SKM-1 (cell line): ENCODE measurements around the gene APOA5.

Experiments used
- DNase-seq: peaks from one replicate; lab custom pipeline; 2025; ENCODE audit not compliant: unreplicated experiment; lab: John Stamatoyannopoulos, UW

The APOA5 gene

GRCh38 chr11:116828632-116829524, 37.2 kb upstream of the APOA5 start:
- DNase-seq = no peak

GRCh38 chr11:116827461-116827860, 35.8 kb upstream of the APOA5 start:
- DNase-seq = no peak

- DNase-seq = no peak
Observed at GRCh38 chr11:116826751-116827431, 35.2 kb upstream of the APOA5 start.

GRCh38 chr11:116825854-116826750, 34.4 kb upstream of the APOA5 start:
- DNase-seq = no peak

- no peak for DNase-seq
Observed at GRCh38 chr11:116825434-116825833, 33.8 kb upstream of the APOA5 start.

- no peak for DNase-seq
Observed at GRCh38 chr11:116823031-116823843, 31.6 kb upstream of the APOA5 start, which contains the start of gene APOA4. Gene APOA4 (minus strand): TSS chr11:116823304. CDS start chr11:116823191, 113 bp downstream.

- DNase-seq = no peak
Observed at GRCh38 chr11:116822575-116822974, 30.9 kb upstream of the APOA5 start.

GRCh38 chr11:116821050-116821918, 29.6 kb upstream of the APOA5 start:
- DNase-seq = no peak

GRCh38 chr11:116819049-116819448, 27.4 kb upstream of the APOA5 start:
- no peak for DNase-seq

GRCh38 chr11:116814502-116814901, 22.8 kb upstream of the APOA5 start:
- no peak for DNase-seq

GRCh38 chr11:116813781-116814471, 22.2 kb upstream of the APOA5 start:
- no peak for DNase-seq

GRCh38 chr11:116813170-116813569, 21.5 kb upstream of the APOA5 start:
- no peak for DNase-seq

GRCh38 chr11:116812109-116812508, 20.4 kb upstream of the APOA5 start:
- no peak for DNase-seq

- DNase-seq = no peak
Observed at GRCh38 chr11:116811194-116811593, 19.5 kb upstream of the APOA5 start.

- DNase-seq = no peak
Observed at GRCh38 chr11:116808262-116809175, 16.8 kb upstream of the APOA5 start.

- DNase-seq = no peak
Observed at GRCh38 chr11:116807601-116808261, 16.1 kb upstream of the APOA5 start.

GRCh38 chr11:116804001-116804400, 12.3 kb upstream of the APOA5 start:
- no peak for DNase-seq
